HG02981 (cell line): ENCODE results near the gene ALLC.

Experiments used
- ATAC-seq: cut with Tn5 transposase; IDR thresholded peaks from one replicate; pipeline ENCODE4 v1.9.1; 2021; ENCODE audit warnings: mild to moderate bottlenecking, moderate library complexity; ENCODE audit not compliant: unreplicated experiment

The ALLC gene

DNA sequence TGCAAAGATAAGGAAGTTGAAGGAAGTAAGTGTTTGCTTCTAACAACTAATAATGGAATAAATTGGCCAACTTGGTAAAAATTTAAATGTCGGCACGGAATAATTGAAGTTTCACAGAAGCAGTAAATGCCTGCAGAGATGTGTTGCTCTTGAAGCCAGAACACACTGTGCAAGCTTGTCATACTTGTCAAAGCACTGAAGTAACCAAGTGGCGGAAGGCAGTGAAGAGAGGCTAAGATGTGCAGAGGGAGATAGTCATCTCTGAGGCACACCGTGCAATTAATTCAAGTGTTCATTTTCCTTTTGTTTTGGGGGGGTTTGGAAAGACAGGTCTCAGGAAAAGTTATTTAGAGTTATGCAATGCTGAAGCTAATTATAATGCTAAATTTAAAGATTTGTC lies 50.6 kb downstream of the ALLC start:
- ATAC-seq: no peak

DNA sequence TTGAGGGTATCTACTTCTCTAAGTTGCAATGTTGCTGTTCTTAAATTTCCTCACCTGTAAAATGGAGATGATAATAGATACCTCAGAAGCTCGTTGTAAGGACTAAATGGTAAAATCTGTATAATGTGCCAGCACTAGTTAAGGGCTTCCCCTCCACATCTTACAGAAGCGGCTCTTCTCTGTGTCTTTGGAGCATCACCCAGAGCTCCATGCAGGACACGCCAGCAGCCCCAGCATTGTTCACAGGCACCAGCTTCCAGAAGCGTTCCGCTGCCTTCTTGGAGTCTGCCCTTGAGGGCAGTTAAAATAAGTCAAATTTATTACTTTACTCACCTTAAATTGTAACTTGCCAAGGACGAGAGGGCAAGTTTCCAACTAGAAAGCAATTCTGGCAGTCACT lies 51.2 kb downstream of the ALLC start:
- no peak for ATAC-seq

DNA sequence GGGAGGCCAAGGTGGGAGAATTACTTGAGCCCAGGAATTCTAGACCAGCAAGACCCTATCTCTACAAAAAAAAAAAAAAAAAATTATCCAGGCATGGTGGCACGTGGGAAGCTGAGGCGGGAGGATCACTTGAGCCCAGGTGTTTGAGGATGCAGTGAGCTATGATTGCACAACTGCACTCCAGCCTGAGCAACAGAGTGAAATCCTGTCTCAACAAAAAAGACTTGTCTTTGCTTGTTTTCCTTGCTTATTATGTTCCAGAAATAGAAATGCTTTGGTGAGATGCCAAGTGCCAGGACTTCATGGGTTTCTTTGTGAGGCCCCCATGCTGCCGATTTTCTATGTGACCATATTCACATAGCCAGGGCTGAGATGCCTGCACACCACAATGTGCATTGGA lies 54.4 kb downstream of the ALLC start:
- ATAC-seq: no peak

DNA sequence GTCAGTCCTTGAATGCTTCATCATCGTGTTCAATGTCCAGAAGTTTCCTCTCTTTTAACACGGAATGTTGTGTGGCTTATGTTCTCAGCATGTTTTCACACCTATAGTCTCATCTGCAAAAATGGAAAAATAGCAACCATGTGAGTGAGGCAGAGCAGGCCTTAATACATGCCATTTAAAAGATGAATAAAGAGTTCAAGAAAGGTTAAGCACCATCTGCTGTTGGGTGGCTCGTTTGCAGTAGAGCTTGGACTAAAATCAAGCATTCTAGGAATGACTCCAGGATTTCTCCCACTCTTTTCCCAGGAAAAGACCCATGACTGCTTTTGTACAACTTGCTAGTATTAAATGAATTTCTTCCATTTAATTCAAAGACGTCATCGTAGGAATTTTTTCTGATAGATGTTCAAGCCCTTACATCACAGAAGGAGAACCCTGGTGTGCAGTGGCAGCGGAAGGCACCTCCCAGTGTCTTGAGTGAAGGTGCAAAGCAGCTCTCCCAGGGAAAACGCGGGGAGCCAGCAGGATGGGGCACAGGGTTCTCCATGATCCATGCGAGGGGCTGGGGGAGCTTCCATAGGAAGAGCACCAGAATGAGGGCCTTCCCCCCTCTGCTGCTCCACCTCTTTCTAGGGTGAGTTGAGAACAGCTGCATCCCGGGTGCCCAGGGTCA lies 55.0 kb downstream of the ALLC start:
- no peak for ATAC-seq

DNA sequence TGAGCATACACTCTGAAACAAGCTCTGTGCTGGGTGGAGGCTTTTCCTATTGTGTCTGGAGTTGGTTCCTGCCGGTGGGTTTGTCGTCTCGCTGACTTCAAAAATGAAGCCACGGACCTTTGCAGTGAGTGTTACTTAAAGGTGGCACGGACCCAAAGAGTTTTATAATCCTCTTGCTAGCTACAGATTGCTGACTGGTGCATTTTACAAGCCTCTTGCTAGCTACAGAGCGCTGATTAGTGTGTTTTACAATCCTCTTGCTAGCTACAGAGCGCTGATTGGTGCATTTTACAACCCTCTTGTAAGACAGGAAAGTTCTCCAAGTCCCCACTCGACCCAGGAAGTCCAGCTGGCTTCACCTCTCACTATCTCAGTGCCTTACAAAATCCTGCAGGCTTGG lies 60.7 kb downstream of the ALLC start:
- no peak for ATAC-seq

DNA sequence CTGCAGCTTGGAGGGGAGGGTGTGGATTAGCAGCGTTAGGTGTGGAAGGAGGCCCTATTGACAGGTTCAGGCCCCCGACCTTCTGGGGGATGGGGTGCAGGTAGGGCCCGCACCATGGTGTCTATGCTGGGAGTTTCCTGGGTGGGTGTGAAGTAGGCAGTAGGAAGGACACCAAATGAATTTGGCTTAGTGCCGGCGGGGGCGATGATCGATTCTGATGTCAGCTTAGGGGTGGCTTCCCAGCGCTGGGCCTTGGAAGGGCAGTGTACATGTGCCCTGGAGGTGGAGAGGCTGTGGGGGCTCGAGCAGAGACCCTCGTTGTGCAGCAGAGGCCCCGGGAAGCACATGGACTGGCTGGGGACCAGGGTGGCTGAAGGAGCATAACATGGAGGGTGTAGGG lies 67.0 kb downstream of the ALLC start:
- ATAC-seq: no peak

DNA sequence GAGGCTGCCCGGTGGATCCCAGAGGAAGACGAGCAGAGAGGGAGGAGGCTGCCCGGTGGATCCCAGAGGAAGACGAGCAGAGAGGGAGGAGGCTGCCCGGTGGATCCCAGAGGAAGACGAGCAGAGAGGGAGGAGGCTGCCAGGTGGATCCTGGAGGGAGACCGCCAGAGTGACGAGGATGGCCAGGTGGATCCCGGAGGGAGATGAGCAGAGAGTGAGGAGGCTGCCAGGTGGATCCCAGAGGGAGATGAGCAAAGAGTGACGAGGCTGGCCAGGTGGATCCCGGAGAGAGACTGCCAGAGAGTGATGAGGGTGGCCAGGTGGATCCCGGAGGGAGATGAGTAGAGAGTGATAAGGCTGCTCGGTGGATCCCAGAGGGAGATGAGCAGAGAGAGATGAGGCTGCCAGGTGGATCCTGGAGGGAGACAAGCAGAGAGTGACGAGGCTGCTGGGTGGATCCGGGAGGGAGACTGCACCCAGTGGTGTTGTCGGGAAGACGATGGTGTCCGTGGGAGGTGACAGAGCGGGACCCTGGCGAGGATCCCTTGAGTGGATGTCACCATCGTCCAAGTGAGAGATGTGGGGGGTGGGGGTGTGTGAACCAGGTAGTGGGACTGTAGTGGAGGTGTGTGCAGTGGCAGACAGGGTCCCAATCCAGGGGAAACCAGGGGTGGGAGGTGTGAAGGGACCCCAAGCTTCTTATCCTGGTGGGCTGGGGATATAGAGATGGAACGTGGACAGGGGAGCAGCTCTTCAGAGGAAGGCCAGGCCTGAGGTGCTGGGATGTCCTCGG lies 67.7 kb downstream of the ALLC start:
- ATAC-seq: no peak

DNA sequence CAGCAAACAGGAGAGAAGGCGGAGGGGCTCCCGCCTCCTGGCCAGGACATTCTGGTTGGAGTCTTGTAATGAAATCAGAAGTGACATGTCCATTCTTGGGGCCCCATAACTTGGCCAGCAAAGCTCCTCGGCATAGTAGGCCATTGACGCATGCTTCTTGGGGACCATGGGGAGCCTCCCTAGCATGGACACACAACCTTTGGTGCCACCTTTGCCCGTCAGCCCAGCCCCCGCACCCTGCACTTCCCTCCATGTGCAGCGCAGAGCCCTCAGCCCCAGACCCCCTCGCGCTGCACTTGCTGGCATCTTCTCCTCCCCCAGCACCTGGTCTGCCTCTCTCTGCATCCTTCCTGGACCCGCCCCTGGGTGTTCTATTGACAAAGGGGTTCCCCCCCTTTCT lies 68.5 kb downstream of the ALLC start:
- ATAC-seq: no peak

DNA sequence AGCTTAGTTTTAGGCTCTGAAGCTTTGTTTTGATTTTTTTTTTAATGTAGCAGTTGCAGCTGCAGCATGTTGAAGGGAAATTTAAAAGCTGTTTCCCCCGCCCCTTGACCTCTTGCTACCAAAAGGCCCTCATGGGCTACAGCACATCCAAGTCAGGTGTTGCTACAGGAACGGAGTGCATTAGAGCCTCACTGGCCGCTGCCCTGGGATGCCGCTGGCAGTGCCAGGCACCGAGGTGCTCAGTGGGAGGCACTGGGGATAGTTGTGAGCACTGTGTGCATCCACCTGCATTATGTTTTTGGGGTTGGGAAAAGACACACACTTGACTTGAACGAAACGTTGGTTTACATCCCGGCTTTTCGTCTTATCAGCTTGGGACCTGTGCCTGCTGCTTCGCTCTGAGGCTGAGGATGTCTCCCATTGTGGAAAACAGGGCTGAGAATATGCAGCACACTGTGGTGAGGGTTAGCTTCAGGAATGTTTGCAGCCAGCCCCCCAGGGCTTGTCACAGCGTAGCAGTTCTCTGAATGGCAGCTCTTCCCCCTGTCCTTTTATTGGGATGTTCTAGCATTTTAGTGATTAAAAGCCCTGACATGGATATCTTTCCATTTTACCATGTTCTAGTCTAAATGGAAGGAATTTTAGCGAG lies 69.5 kb downstream of the ALLC start:
- ATAC-seq: no peak

DNA sequence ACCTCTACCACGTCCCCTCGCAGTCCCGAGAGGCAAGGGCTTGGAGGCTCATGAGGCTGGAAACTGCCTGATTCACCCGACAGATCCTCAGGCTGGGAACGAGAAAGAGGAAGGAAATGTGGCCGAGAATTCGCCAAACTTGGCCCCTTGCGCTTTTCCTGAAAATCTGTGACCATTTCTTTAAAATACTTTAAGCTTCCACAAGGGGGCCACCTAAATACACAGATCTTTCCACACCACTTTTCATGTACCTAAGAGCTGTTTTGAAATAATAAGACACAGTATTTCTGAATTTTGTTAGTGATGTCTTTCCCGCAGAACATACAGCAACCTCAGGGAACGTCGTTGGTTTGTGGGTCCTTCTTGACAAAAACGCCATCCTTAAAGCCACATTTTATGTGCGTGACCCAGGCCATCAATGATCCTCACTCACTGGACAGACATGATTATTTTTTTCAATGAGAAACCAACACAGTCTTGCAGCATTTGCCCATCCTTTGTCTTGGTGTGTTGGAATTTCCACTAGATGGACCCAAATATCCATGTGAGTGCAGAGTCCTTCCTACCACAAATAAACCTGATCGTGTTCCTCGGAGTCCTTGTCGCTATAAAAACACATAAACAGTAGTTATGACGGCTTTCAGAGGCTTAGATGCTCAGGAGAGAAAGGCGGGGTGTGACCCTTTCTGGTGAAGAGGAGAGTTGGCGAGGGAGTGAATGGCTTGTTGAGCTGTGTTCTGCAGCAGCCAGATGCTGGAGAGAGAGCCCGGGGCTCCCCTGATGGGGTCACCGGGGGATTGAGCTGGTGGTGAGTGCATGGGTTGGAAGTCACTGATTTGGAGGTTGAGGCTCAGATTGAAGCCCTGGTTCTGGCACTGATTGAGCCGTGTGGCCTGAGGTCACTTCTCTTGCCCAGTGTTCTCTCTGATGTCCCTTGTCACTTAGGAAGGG lies 70.4 kb downstream of the ALLC start:
- ATAC-seq: no peak

DNA sequence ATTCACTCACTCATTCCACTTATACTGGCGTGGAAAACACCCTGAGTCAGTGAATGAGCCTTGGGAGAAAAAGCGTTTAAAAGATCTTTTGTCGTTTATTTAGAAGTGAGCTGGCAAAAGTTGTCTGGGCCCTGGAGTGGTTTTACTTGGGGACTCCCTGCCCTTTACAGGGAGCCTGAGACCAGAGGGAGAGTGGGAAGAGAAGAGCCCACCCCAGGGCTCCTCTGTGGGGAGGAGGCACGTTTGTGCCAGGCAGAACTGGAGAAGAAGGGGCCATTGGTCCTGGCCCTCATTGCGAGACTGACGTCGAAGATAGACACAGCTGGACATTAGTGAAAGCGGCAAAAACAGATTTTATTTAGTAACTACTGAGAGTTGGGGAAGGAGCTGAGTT lies 71.1 kb downstream of the ALLC start:
- no peak for ATAC-seq

DNA sequence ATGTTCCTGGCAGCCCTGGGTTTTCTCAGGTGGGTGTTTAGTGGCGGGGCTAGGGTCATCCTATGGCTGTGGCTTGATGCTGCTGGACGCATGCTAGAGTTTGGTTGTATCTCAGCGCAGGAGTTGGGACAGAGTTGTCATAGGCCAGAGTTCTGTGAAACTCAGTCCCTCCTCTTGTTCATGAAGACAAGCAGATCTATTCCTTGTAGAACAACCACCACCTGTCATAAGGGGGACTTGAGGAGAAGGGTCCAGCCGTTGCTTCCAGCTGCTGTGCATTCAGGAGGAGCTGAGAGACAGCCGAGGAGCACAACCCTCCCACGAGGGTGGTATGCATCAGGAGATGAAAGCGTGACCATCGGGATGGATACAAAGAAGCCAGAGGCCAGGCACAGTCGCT lies 71.8 kb downstream of the ALLC start:
- ATAC-seq: no peak

DNA sequence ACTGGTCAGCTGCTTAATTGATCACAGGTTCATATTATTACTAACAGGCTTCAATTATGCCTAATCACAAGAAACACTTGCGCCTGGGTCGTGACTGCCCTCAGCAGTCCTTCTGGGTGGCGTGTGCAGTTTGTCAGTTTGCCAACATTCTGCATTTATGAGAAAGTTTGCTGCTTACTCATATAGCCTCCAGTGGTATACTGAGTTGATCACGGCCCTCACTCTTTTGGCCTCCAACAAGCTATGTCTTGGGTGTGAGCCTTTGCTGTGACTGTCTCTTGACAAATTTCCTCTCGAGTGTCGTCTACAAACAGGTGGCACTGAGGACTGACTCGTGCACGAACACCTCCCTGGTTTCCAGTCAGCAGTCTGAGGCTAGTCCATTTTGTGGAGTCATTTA lies 72.6 kb downstream of the ALLC start:
- no peak for ATAC-seq

DNA sequence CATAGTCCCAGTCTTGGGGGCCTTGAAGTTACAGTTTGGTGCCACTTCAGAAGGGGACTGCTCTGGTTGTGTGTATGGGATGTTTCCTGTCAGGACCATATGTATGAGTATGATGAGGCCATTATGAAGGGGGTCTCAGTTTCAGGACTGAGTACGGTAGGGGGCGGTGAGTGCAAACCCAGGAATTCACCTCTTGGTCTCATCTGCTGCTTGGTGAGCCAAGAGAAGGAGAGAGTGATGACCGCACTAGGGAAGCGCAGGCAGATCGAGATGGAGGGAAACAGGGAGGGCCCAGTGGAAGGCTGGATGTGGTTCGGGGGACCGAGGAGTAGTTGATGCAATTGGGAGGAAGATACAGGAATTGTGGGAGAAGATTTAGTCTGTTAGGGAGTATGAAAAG lies 73.8 kb downstream of the ALLC start:
- no peak for ATAC-seq

DNA sequence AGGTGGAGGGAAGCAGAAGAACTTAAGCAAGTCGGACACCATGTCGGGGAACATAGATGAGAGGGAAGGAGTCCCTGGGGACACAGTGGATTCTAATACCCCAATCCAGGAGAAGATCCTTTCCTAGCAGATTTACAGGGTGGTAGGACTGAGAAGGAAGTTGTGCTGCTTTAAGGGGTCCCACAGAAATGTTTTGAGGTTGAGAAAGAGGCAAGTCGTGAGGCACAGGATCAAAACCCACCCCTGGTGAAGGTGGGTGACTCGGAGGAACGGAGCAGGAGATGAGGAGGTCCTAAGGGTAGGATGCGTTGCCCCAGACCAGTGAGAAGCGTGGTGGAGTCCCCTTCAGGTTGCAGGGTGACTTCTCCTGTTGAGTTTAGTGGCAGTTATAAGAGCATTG lies 78.1 kb downstream of the ALLC start:
- ATAC-seq: no peak

DNA sequence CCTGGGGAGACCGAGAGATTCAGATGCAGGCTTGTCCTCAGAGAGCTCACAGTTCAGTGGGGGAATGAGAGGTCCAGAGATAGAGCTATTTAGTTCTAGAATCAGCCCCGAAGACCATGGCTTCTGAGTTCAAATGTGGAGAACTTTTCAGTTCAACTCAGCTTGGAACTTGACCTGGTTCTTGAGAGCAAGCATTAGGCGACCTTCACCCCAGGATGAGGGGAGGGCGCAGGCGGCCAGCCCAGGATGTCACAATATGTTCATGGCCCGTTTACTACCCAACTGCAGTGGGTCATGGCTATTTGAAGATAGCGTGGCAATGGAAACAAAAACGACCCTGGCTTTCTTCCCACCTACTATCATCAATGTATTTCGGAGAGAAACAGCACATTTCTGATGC lies 79.1 kb downstream of the ALLC start:
- no peak for ATAC-seq

DNA sequence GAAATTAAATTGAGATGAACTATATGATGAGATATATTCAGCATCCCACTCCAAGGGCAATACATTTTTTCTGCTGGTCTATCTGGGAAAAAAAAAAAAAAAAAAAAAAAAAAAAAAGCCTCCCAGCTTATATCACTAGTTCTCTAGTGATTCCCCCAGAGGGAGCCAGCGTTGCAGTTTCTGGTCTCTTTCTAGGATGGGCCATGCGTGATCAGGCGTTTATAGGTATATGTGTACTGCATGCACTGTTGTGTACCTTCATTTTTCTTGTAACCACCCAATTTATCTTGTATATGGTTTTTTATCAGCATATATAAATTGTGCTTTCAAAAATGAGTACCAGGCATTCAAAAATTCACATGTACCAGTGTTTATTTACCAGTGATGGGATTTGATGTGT lies 80.5 kb downstream of the ALLC start:
- ATAC-seq: no peak

DNA sequence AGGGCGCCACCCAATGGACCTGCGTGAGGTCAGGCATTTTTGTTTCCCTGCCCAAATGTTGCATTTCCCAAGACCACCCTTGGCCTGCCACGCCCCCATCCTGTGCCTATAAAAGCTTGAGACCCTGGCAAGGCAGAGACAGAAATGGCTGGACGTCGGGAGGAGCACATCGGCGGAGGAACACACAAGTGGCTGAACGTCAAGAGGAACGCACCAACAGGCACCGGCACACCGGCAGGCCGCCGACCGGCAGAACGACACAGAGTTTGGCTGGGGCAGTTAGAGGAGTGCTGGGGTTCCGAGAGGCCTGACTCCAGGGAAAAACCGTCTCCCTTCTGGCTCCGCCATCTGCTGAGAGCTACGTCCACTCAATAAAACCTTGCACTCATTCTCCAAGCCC lies 81.3 kb downstream of the ALLC start:
- ATAC-seq: no peak

DNA sequence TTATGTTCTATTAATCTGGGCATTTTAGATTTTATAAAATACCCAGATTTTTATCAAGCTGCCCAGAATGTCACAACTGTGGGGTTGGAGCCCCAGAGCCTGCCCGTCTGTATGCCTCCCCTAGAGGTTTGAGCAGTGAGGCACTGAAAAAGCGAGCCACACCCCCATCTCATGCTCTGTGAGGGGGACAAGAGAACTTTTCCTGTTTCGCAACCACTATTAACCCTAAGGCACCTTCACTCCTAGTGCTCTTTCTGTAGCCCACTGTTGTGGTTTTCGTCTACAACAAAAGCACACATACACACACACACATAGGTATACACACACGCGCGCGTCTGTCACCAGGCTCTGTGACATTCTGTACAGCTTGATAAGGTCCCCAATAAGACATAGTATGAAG lies 83.4 kb downstream of the ALLC start:
- ATAC-seq: no peak

DNA sequence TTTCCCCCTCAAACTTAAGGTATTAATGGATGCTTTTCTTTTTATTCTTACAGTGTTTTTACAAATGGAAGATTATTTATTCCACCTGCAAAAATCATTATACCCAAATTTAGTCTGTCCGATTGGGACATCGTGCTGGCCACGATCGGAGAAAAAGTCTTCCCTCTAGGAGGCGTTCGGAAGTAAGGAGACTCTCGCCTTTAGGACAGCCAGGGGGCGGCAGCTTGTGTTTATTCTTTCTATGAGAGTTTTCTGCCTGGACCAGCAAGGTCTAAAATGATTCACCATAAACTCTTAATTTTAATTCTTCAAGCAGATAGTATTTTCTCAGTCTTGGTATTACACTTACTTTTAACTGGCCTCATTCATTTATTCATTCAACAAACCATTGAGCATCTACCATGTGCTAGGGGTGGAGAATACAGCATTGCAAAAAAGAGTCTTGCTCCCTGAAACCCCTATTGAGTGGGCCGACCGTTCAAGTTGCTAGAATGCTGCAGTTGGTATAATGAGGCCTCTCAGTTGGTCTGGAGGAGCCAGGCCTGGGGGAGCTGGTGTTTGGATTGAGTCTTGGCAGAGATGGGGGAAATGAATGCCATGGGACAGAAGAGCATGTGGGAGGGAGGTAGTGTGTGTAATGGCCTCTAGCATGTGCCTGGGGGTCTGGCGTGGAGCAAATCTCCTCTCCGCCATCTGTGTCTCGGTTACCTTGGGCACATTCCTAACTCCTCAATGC lies 84.0 kb downstream of the ALLC start:
- ATAC-seq: no peak
